Measurements from ENCODE around the gene INS.
A peak's percentile ranks its signal among the peaks of the same experiment; 100 is the strongest.

DNA sequence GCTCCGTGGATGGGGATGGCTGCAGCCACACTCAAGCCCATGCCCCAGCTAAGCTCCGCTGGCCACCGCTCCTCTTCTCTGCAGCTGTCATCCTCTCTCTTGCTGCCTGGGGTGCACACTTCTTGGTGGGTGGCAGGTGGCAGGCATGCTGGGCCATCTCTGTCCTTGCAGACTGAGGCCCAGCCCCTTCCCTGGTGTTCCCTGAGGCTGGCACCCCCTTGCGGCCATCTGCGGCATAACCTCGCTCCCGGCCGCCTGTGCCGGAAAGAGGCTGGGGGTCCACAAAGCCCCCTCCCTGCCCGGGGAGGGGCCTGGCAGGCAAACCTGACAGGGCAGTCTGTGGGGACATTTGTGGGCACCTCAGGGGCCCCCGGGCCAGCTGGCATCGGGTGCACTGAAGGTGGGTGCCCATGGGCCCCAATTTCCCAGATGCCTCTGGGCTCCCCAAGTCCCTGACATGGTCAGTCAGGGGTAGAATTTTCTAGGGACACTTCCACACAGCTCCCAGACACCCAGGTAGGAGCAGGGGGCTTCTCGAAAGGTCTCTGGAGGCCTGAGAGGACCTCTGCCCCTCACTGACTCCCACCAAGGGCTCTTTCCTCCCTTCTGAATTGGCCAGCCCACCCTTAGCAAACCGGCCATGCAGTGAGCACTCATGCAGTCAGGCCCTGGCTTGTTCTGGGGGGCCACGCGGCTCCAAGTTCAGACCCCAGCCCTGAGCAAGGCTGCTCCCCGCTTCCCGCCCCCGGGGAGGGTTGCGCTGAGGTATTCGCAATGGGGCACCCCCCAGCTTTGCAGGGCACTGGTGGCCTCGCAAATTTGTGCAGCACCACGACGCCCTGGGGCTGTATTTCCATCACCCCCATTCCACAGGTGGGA, 34.1 kb upstream of the INS start:
- TF ChIP-seq, protein P1, sequence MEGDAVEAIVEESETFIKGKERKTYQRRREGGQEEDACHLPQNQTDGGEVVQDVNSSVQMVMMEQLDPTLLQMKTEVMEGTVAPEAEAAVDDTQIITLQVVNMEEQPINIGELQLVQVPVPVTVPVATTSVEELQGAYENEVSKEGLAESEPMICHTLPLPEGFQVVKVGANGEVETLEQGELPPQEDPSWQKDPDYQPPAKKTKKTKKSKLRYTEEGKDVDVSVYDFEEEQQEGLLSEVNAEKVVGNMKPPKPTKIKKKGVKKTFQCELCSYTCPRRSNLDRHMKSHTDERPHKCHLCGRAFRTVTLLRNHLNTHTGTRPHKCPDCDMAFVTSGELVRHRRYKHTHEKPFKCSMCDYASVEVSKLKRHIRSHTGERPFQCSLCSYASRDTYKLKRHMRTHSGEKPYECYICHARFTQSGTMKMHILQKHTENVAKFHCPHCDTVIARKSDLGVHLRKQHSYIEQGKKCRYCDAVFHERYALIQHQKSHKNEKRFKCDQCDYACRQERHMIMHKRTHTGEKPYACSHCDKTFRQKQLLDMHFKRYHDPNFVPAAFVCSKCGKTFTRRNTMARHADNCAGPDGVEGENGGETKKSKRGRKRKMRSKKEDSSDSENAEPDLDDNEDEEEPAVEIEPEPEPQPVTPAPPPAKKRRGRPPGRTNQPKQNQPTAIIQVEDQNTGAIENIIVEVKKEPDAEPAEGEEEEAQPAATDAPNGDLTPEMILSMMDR (IDR thresholded peaks at IDR 0.05) = peak; percentile 54 to 88 (median 78)
- no peak for TF ChIP-seq POLR2A (IDR thresholded peaks at IDR 0.05)

All from esophagus squamous epithelium (tissue), 4 donors.